ENCODE data around the gene KLK15.

KLK15 gene

GRCh38 chr19:50833117-50833801, at the start of gene KLK15:
TSS of gene KLK15 (minus strand) at chr19:50833574. CDS start at chr19:50831492, 2,082 bp downstream.
- DNase-seq, result no peak

GRCh38 chr19:50882188-50882587, 48.8 kb upstream of the KLK15 start:
- DNase-seq, result no peak

- no peak for DNase-seq
Observed at GRCh38 chr19:50880241-50880640, 46.9 kb upstream of the KLK15 start.

GRCh38 chr19:50878851-50879250, 45.5 kb upstream of the KLK15 start:
- no peak for DNase-seq

GRCh38 chr19:50877338-50877737, 44.0 kb upstream of the KLK15 start:
- no peak for DNase-seq

- DNase-seq, result no peak
Observed at GRCh38 chr19:50876456-50876855, 43.1 kb upstream of the KLK15 start.

GRCh38 chr19:50875795-50876422, 42.5 kb upstream of the KLK15 start:
- no peak for DNase-seq

- DNase-seq, result no peak
Observed at GRCh38 chr19:50874211-50874610, 40.8 kb upstream of the KLK15 start.

- DNase-seq, result no peak
Observed at GRCh38 chr19:50873056-50873455, 39.7 kb upstream of the KLK15 start, which contains the start of gene KLK2. TSS of gene KLK2 (plus strand) at chr19:50873439. CDS start at chr19:50873474, 35 bp downstream.

- DNase-seq, result no peak
Observed at GRCh38 chr19:50870417-50871089, 37.2 kb upstream of the KLK15 start.

GRCh38 chr19:50869479-50869878, 36.1 kb upstream of the KLK15 start:
- DNase-seq, result no peak

- DNase-seq, result no peak
Observed at GRCh38 chr19:50861496-50862286, 28.3 kb upstream of the KLK15 start.

- no peak for DNase-seq
Observed at GRCh38 chr19:50861010-50861409, 27.6 kb upstream of the KLK15 start.

- no peak for DNase-seq
Observed at GRCh38 chr19:50859849-50860248, 26.5 kb upstream of the KLK15 start.

GRCh38 chr19:50858886-50859285, 25.5 kb upstream of the KLK15 start:
- no peak for DNase-seq

- DNase-seq, result no peak
Observed at GRCh38 chr19:50857366-50857765, 24.0 kb upstream of the KLK15 start.

GRCh38 chr19:50854636-50855410, 21.4 kb upstream of the KLK15 start, which contains the start of gene KLK3:
TSS of gene KLK3 (plus strand) at chr19:50854915. CDS start at chr19:50854956, 41 bp downstream.
- no peak for DNase-seq

GRCh38 chr19:50851620-50852019, 18.2 kb upstream of the KLK15 start:
- no peak for DNase-seq

GRCh38 chr19:50850738-50851137, 17.4 kb upstream of the KLK15 start:
- no peak for DNase-seq

GRCh38 chr19:50844296-50844935, 11.0 kb upstream of the KLK15 start:
- DNase-seq, result no peak

- no peak for DNase-seq
Observed at GRCh38 chr19:50843701-50844221, 10.4 kb upstream of the KLK15 start.

GRCh38 chr19:50843205-50843604, 9.8 kb upstream of the KLK15 start:
- DNase-seq, result no peak
